Fibroblast of mammary gland (primary cell): Measurements from ENCODE around the gene KIDINS220.

Experiments used
- DNase-seq: peaks from one replicate; pipeline ENCODE4 v3.0.0-alpha.2; 2010; ENCODE audit warnings: low read depth
- H3K4me3 ChIP-seq: 2 replicates; pipeline ENCODE4 v1.5.1; 2011; ENCODE audit warnings: low read depth, mild to moderate bottlenecking, low read length, moderate library complexity; ENCODE audit not compliant: control insufficient read depth
- TF ChIP-seq, protein P1 (sequence below): conservative IDR thresholded peaks from 2 replicates; pipeline ENCODE4 v1.5.1; 2011; ENCODE audit warnings: low read depth, low read length, inconsistent platforms; ENCODE audit not compliant: control insufficient read depth, insufficient read depth

Gene KIDINS220

DNA sequence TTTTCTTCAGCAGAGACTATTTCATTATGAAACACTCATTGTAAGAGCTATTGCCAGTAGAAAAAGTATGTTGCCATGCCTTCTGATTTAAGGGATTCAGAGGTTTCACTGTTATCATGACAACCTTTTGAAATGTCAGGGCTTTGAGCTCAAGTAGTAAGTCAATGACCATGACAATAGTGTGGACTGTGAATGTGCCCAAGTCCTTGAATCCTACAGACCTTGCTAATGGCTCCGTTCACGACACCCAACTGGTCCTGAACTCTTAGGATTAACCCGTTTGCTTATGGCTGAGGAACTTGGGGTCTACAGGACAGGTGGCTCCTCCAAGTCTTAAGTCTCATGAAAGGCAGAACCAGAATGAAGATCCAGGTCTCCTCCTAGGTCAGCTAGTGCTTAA lies 17.6 kb upstream of the KIDINS220 start:
- DNase-seq, result no peak
- TF ChIP-seq, protein P1, sequence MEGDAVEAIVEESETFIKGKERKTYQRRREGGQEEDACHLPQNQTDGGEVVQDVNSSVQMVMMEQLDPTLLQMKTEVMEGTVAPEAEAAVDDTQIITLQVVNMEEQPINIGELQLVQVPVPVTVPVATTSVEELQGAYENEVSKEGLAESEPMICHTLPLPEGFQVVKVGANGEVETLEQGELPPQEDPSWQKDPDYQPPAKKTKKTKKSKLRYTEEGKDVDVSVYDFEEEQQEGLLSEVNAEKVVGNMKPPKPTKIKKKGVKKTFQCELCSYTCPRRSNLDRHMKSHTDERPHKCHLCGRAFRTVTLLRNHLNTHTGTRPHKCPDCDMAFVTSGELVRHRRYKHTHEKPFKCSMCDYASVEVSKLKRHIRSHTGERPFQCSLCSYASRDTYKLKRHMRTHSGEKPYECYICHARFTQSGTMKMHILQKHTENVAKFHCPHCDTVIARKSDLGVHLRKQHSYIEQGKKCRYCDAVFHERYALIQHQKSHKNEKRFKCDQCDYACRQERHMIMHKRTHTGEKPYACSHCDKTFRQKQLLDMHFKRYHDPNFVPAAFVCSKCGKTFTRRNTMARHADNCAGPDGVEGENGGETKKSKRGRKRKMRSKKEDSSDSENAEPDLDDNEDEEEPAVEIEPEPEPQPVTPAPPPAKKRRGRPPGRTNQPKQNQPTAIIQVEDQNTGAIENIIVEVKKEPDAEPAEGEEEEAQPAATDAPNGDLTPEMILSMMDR, result no peak
- H3K4me3 ChIP-seq, result no peak overlapping the region

DNA sequence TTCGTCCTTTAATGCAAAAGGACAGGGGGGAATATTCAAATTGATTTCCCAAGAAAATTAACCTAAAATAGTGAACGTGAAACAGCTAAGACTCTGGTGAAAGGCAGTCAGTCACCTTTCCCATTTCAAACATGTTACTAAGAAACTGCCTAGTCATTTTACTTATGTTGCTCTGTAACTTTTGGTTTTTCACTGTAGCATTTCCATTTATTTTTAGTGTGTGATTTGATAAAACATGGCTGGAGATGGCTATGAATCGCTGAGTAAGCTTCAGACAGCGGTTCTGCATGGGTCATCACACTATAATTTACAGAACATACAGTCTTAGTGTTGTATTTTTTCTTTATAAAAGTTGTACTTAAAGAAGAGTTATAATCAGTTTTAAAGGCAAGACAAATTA lies 16.0 kb upstream of the KIDINS220 start:
- DNase-seq, result no peak
- H3K4me3 ChIP-seq, result no peak overlapping the region
- TF ChIP-seq, protein P1, result no peak

- no peak overlapping the region for H3K4me3 ChIP-seq
- DNase-seq, result peak; percentile 47
- TF ChIP-seq, protein P1, result no peak
These were observed 14.6 kb upstream of the KIDINS220 start for GRCh38 chr2:8851811-8852560.

DNA sequence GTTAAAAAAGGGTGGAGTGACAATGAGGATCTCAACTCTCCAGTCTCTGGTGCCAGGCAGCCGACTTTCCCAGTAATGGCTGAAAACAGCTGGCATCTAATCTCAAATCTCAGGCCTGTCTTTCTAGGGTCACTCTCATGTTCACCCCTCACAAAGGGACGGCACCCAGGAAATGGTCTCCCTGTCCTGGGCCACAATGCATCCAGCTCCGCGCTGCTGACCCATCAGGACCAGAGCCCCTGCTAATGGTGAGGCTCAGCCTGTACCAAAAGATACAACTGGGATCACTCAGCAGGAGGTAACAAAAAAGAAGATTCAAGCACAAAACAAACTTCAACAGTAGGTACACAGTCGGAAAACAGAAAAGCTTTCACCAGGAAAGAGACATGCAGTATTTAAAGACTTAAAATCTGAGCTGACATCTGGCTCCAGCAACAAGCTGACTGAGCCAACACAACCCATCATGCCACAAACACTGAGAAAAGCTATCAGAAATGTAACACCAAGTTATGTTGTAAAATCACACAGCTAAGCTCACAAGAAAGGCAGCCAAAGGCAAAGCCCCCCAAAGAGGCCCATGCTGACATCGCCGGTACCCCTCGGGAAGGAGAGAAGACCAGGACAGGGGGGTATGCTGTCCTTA lies 13.6 kb upstream of the KIDINS220 start:
- TF ChIP-seq, protein P1, result no peak
- H3K4me3 ChIP-seq, result no peak overlapping the region
- no peak for DNase-seq

- TF ChIP-seq, protein P1, result no peak
- DNase-seq, result peak; percentile 72
- H3K4me3 ChIP-seq, result no peak overlapping the region
These were observed 11.9 kb upstream of the KIDINS220 start for GRCh38 chr2:8849327-8849726.

DNA sequence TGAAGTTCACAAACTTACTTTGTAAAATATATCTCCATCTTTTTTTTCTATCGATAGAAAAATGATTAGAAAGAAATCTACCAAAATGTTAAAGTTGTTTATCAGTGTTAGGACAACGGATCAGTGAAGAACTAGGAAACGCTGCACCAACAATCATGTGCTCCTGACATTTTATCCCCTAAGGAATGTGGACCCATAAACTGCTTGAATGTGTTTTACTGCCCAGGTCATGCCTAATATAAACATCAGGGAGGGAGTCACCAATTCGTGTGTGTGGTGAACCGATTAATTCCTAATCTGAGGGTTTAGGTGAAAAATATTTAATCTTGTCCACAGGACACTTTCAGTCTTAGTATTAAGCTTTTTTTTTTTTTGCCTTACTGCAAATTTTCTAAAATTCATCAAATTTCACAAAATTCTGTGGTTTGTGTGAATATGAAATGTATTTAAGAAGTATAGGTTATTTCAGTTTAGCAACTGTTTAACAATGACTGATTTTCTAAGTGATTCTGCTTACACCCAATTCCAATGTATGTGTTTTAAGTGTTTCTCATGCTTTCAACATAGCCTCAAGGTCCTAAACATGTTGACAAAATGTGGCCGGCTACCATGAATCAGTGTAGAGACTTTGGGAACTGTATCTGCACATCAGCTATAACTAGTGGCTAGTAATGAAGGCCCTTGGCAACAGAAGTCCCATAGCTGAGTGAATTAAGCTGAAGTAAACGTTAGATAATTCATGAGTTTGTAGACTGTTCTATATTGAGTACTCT lies 11.1 kb upstream of the KIDINS220 start:
- TF ChIP-seq, protein P1, result no peak
- DNase-seq, result no peak
- no peak overlapping the region for H3K4me3 ChIP-seq
